Esophagus squamous epithelium (tissue), 4 donors: ENCODE data around the gene FLT1.

Source experiments
- CTCF ChIP-seq, 6 experiments: fragments of 450-650 bp in 4 of 6; fragments of 200-600 bp in 2 of 6; sonication (generic) in 2 of 6; IDR thresholded peaks; one replicate each; pipeline ENCODE4 v1.5.1; 2016 to 2019; ENCODE audit warnings: antibody characterized with exemption in 6 of 6, mild to moderate bottlenecking in 4 of 6, moderate library complexity in 4 of 6
- POLR2A ChIP-seq, 4 donors: fragments of 450-650 bp; IDR thresholded peaks; one replicate each; pipeline ENCODE4 v1.6.1; 2017; ENCODE audit warnings: antibody characterized with exemption in 4 of 4, mild to moderate bottlenecking in 4 of 4, moderate library complexity in 3 of 4

- TF ChIP-seq POLR2A (IDR thresholded peaks at IDR 0.05) (no peak), CTCF (IDR thresholded peaks at IDR 0.05) (no peak)
These were observed 139.0 kb downstream of the FLT1 start for GRCh38 chr13:28355822-28356371.
